Nephron (organoid): ENCODE data around the gene ZMYM2.

Experiments
- H3K27ac Mint-ChIP-seq, 3 experiments: 2 replicates each; pipeline ENCODE4 v1.8.0; 2020; ENCODE audit warnings: mixed read lengths in 3 of 3, mild to moderate bottlenecking in 2 of 3, moderate library complexity in 1 of 3
- H3K27me3 Mint-ChIP-seq: 2 replicates; pipeline ENCODE4 v1.8.0; 2021; ENCODE audit warnings: low read depth, mild to moderate bottlenecking, moderate library complexity, mixed read lengths
- H3K36me3 Mint-ChIP-seq: 2 replicates; pipeline ENCODE4 v1.8.0; 2020; ENCODE audit warnings: low read depth, mixed read lengths
- H3K4me1 Mint-ChIP-seq: 2 replicates; pipeline ENCODE4 v1.8.0; 2020; ENCODE audit warnings: mixed read lengths
- H3K4me3 Mint-ChIP-seq, 3 experiments: 2 replicates each; pipeline ENCODE4 v1.8.0; 2020; ENCODE audit warnings: mild to moderate bottlenecking in 3 of 3, mixed read lengths in 3 of 3, moderate library complexity in 2 of 3
- H3K9me3 Mint-ChIP-seq: 2 replicates; pipeline ENCODE4 v1.8.0; 2020; ENCODE audit warnings: mixed read lengths
- TF ChIP-seq, protein P1 (sequence below), 3 experiments: fragments of 200-600 bp; sonication (generic); IDR thresholded peaks; one replicate each; pipeline ENCODE4 v1.5.0; 2021; ENCODE audit warnings: antibody characterized with exemption in 3 of 3; ENCODE audit not compliant: unreplicated experiment in 3 of 3

The ZMYM2 gene

DNA sequence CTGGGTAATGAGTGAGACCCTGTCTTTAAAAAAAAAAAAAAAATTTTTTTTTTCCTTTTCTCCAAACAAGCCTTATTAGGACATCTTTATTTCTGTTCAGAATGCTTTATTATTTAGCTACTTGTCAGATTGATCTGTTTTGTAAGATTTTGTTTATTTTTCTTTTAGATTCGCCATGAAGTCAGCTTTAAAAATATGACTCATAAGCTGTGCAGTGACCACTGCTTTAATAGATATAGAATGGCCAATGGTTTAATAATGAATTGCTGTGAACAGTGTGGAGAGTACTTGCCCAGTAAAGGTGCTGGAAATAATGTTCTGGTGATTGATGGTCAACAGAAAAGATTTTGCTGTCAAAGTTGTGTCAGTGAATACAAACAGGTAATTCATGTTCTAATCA lies 47.7 kb downstream of the ZMYM2 start:
- TF ChIP-seq, protein P1, sequence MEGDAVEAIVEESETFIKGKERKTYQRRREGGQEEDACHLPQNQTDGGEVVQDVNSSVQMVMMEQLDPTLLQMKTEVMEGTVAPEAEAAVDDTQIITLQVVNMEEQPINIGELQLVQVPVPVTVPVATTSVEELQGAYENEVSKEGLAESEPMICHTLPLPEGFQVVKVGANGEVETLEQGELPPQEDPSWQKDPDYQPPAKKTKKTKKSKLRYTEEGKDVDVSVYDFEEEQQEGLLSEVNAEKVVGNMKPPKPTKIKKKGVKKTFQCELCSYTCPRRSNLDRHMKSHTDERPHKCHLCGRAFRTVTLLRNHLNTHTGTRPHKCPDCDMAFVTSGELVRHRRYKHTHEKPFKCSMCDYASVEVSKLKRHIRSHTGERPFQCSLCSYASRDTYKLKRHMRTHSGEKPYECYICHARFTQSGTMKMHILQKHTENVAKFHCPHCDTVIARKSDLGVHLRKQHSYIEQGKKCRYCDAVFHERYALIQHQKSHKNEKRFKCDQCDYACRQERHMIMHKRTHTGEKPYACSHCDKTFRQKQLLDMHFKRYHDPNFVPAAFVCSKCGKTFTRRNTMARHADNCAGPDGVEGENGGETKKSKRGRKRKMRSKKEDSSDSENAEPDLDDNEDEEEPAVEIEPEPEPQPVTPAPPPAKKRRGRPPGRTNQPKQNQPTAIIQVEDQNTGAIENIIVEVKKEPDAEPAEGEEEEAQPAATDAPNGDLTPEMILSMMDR (IDR thresholded peaks at IDR 0.05; ENCODE audit: unreplicated experiment in 3 of 3): no peak
- H3K27me3 Mint-ChIP-seq: no peaks in the 10 kb centered on the region
- H3K9me3 Mint-ChIP-seq: peaks cover 13% of the 10 kb centered on the region
- H3K27ac Mint-ChIP-seq: no peak overlapping the region
- no peaks in the 10 kb centered on the region for H3K4me1 Mint-ChIP-seq
- H3K36me3 Mint-ChIP-seq: peaks cover 76% of the 10 kb centered on the region
- H3K4me3 Mint-ChIP-seq: no peak overlapping the region

DNA sequence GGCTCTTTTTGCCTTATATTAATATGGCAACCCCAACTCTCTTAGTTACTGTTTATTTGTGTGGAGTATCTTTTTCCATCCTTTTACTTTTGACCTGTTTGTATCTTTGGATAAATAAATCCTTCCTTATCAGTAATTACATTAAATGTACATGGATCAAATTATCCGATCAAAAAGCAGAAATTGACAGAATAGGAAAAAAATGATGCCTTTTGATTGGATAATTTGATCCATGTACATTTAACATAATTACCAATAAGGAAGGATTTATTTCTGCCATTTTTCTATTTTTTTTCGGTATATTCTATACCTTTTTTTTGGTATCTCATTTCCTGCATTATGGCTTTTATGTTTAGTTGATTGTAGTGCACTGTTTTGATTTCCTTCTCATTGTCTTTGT lies 57.2 kb downstream of the ZMYM2 start:
- Mint-ChIP-seq H3K27me3 (no peaks in the 10 kb centered on the region), H3K9me3 (peaks cover 56% of the 10 kb centered on the region), H3K27ac (no peak overlapping the region), H3K4me3 (no peak overlapping the region), H3K4me1 (no peaks in the 10 kb centered on the region), H3K36me3 (peaks cover 97% of the 10 kb centered on the region)
- TF ChIP-seq, protein P1 (IDR thresholded peaks at IDR 0.05; ENCODE audit: unreplicated experiment in 3 of 3): no peak

DNA sequence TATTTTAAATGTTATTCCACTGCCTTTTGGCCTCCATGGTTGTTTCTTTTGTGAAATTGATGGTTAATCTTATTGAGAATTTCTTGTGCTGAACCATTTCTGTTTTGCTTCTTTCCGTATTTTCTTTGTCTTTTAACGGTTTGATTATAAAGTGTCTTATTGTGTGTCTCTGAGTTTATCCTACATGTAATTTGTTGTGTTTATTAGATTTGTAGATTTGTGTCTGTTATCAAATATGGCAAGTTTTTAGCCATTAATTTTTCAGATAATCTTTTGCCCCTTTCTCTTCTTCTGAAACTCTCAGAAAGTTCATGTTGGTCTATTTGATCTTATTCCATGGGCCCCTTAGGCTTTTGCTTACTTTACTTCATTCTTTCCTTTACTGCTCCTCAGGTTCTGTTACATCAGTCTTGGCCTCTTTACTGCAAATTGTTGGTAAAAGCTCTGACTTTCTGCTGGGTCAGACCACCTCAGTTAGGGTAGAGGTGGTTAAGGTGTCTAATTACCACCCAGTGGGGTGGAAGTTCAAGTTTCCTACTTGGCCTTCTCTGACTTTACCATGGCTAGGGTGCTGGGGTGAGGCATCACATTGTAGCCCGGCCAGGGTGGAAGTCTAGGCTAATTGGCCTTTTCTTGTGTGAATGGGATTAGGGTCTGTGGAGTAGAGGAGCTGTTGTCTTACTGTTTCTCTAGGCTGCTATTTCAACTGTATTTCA lies 58.3 kb downstream of the ZMYM2 start:
- Mint-ChIP-seq H3K36me3 (peaks cover 96% of the 10 kb centered on the region), H3K9me3 (peaks cover 56% of the 10 kb centered on the region), H3K27me3 (no peaks in the 10 kb centered on the region), H3K4me1 (no peaks in the 10 kb centered on the region), H3K27ac (no peak overlapping the region), H3K4me3 (no peak overlapping the region)
- TF ChIP-seq, protein P1 (IDR thresholded peaks at IDR 0.05; ENCODE audit: unreplicated experiment in 3 of 3): no peak

DNA sequence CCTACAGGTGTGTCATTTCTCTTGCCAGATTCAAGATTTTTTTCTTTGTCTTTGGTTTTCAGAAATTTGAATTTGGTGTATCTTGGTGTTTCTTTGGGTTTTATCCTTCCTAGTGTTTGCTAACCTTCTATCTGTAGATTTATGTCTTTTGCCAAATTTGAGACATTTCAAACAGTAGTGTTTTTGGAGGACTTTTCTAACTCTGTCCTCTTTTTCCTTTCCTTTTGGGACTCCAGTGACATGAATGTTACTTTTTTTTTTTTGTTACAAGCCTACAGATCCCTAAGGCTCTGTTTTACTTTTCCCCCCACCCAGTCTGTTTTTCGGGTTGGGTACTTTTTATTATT lies 58.8 kb downstream of the ZMYM2 start:
- no peaks in the 10 kb centered on the region for H3K4me1 Mint-ChIP-seq
- H3K4me3 Mint-ChIP-seq: no peak overlapping the region
- no peak overlapping the region for H3K27ac Mint-ChIP-seq
- H3K27me3 Mint-ChIP-seq: no peaks in the 10 kb centered on the region
- H3K9me3 Mint-ChIP-seq: peaks cover 54% of the 10 kb centered on the region
- H3K36me3 Mint-ChIP-seq: peaks cover 96% of the 10 kb centered on the region
- TF ChIP-seq, protein P1 (IDR thresholded peaks at IDR 0.05; ENCODE audit: unreplicated experiment in 3 of 3): no peak

DNA sequence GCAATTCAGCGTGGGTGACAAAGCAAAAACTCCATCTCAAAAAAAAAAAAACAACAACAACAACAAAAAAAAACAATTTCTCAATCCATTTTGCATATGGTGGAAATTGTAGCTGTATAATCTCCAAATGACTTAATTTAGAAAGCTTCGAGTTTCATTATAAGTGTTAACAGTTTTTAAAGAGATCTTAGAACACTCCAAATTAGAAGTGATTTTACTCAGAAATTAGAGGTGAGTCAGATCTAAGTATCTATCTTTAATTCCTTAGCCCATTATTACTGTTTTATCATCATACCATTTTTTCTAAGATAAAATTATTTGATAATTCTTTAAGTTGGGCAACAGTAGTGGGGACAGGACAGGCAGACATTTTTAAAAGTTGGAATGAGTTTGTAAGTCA lies 60.5 kb downstream of the ZMYM2 start:
- Mint-ChIP-seq H3K27me3 (no peaks in the 10 kb centered on the region), H3K4me3 (no peak overlapping the region), H3K27ac (no peak overlapping the region), H3K4me1 (no peaks in the 10 kb centered on the region), H3K9me3 (peaks cover 40% of the 10 kb centered on the region), H3K36me3 (peaks cover 81% of the 10 kb centered on the region)
- TF ChIP-seq, protein P1 (IDR thresholded peaks at IDR 0.05; ENCODE audit: unreplicated experiment in 3 of 3): no peak

DNA sequence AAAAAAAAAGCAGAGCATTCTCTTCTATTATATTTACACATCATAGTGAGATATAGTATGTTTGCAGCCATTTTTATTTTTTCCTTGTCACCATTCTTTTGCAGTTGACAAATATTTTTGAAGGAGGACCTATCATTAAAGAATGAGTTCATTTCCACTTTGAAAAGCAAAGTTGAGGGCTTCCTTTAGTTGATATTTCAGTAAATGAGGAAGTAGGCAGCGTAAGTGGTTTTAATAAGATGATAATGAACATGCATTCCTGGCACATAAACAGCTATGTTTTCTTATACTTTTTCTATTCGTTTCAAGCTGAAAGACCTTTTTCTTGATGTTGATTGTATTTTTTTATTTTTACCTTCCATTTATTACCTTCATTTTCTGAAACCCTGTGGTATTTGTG lies 66.2 kb downstream of the ZMYM2 start:
- peaks cover 67% of the 10 kb centered on the region for H3K36me3 Mint-ChIP-seq
- H3K27me3 Mint-ChIP-seq: no peaks in the 10 kb centered on the region
- H3K4me3 Mint-ChIP-seq: no peak overlapping the region
- H3K9me3 Mint-ChIP-seq: no peaks in the 10 kb centered on the region
- H3K27ac Mint-ChIP-seq: no peak overlapping the region
- no peaks in the 10 kb centered on the region for H3K4me1 Mint-ChIP-seq
- TF ChIP-seq, protein P1 (IDR thresholded peaks at IDR 0.05; ENCODE audit: unreplicated experiment in 3 of 3): no peak
